Activated CD8-positive, alpha-beta memory T cell treated with anti-CD3 and anti-CD28 coated beads, Interleukin-2, amount 10 ng/mL, durations not matched to agents 7 days and 5 days (primary cell): ENCODE measurements around the gene NTMT1. TPM values are rescaled to one million over a fixed set of nuclear protein-coding genes. Genes with fewer than 3 reads are reported as not detected.

ENCODE experiments used
- ATAC-seq: fragments of 150-1000 bp; cut with Tn5 transposase; one replicate; pipeline ENCODE4 v1.10.0; 2021; ENCODE audit warnings: moderate library complexity
- CTCF ChIA-PET: fragments of 350-600 bp; sonication (Branson Sonifier 250); formaldehyde crosslinking; loops from one replicate; lab custom pipeline; 2021; ENCODE audit warnings: antibody characterized with exemption; lab: Charles Lee
- DNase-seq: peaks from one replicate; pipeline ENCODE4 v3.0.0-alpha.2; 2020
- H3K27ac Mint-ChIP-seq: one replicate; pipeline ENCODE4 v1.8.0; 2021; ENCODE audit warnings: mild to moderate bottlenecking, mixed read lengths
- H3K27me3 Mint-ChIP-seq: one replicate; pipeline ENCODE4 v1.8.0; 2021; ENCODE audit warnings: mixed read lengths
- H3K36me3 Mint-ChIP-seq: one replicate; pipeline ENCODE4 v1.8.0; 2021; ENCODE audit warnings: mild to moderate bottlenecking, mixed read lengths
- H3K4me1 Mint-ChIP-seq: one replicate; pipeline ENCODE4 v1.8.0; 2021; ENCODE audit warnings: mixed read lengths
- H3K4me3 Mint-ChIP-seq: one replicate; pipeline ENCODE4 v1.8.0; 2021; ENCODE audit warnings: mild to moderate bottlenecking, moderate library complexity, mixed read lengths
- H3K9me3 Mint-ChIP-seq: one replicate; pipeline ENCODE4 v1.8.0; 2022; ENCODE audit warnings: low read depth, mixed read lengths
- total RNA-seq, 2 experiments: library from RNA; stranded (reverse); gene quantifications; one replicate each; pipeline ENCODE4 v1.2.3, GENCODE V29; 2021

The NTMT1 gene
- total RNA-seq, 2 experiments from 2014 or later: 37.2 to 46.2 TPM

DNA sequence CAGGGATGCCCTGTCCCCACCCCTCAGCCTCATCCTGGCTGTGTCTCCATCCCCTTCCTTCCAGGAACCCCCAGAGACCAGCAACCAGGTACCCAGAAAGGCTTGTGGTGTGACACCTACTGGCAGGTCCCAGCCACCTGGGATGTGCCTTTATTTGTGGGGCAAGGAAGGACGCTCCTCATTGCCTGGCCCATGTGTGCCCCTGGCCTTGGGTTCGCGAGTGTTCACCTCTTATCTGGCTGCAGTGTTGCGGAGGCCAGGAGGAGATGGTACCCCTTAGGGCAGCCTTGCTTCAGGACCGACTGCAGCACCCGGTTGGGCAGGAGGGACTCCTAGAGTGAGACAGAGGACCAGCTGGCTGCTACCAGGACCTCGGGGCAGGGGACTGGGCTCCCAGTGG, 13.8 kb upstream of the NTMT1 start:
- Mint-ChIP-seq H3K27me3 (peaks cover 4% of the 10 kb centered on the region), H3K4me1 (peaks cover 25% of the 10 kb centered on the region), H3K4me3 (no peak overlapping the region), H3K27ac (no peak overlapping the region), H3K36me3 (no peaks in the 10 kb centered on the region), H3K9me3 (no peaks in the 10 kb centered on the region)
- CTCF ChIA-PET: interaction anchor here (1.1 to 7.0 kb wide), 8 partner anchors 10 to 481 kb away, joined by 3 to 73 read pairs (median 20); partner anchors contain the start of gene NTMT1
- no peak for ATAC-seq
- no peak for DNase-seq

- DNase-seq: no peak
- no peak for ATAC-seq
- Mint-ChIP-seq H3K4me3 (no peak overlapping the region), H3K27ac (no peak overlapping the region), H3K27me3 (peaks cover 8% of the 10 kb centered on the region), H3K36me3 (no peaks in the 10 kb centered on the region), H3K9me3 (no peaks in the 10 kb centered on the region), H3K4me1 (peaks cover 18% of the 10 kb centered on the region)
- CTCF ChIA-PET: interaction anchor here (0.5 to 7.0 kb wide), 7 partner anchors 12 to 483 kb away, joined by 3 to 73 read pairs (median 11); partner anchors contain the start of gene NTMT1
Measured at GRCh38 chr9:129612815-129613519, 13.0 kb upstream of the NTMT1 start.

DNA sequence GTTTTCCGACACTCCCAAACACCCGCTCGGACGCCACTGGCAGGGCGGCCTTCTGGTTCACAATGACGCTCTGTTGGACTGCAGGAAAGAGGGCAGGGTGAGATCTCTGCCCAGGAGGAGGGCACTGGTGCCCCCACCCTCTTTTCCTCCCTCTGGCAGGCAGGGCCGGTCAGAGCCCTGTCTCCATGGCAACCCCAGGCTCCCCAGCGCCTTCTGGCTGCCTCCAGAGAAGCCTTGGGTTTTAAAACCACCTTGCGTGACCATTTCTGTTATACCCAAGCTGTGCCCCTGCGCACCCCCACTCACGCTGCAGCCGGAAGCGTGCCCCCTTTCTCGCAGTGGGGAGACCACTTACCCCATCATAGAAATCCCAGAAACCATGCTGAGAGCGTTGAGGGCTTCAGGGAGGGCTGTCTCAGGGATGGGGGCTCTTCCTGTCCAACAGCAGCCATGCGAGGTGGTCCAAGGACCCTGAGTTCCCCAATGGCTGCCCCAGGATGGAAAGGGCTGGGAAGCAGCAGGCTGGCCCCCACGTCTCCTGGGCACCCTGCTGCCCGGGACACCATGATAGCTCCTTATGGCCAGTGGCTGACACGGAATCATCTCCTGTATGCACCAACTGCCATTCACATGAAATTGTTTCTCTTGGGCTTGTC, 12.3 kb upstream of the NTMT1 start:
- no peak overlapping the region for H3K4me3 Mint-ChIP-seq
- DNase-seq (no peak), ATAC-seq (no peak)
- H3K27me3 Mint-ChIP-seq: peaks cover 11% of the 10 kb centered on the region
- H3K36me3 Mint-ChIP-seq: peaks cover 1% of the 10 kb centered on the region
- H3K9me3 Mint-ChIP-seq: no peaks in the 10 kb centered on the region
- CTCF ChIA-PET: interaction anchor here (0.9 to 7.0 kb wide), 7 partner anchors 12 to 483 kb away, joined by 3 to 73 read pairs (median 11); partner anchors contain the start of gene NTMT1
- no peak overlapping the region for H3K27ac Mint-ChIP-seq
- peaks cover 12% of the 10 kb centered on the region for H3K4me1 Mint-ChIP-seq

DNA sequence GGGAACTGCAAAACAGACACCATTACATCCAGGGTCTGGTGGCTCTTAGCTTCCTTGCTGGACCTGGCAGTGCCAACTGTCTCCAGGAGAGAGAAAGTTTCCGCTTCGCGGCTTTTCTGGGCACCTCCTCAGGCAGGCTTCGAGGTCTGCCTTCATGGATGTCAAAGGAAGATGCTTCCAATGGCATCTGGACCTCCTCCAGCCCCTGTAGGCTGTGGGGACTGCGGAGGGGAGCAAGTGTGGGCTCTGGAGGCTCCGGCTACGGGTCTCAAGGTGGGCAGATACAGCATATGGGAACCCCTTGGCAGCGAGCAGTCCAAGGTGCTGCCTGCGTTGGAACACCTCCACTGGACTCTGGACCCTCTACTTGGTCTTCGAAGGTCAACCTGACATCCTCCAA, 11.0 kb upstream of the NTMT1 start:
- peaks cover 4% of the 10 kb centered on the region for H3K36me3 Mint-ChIP-seq

DNA sequence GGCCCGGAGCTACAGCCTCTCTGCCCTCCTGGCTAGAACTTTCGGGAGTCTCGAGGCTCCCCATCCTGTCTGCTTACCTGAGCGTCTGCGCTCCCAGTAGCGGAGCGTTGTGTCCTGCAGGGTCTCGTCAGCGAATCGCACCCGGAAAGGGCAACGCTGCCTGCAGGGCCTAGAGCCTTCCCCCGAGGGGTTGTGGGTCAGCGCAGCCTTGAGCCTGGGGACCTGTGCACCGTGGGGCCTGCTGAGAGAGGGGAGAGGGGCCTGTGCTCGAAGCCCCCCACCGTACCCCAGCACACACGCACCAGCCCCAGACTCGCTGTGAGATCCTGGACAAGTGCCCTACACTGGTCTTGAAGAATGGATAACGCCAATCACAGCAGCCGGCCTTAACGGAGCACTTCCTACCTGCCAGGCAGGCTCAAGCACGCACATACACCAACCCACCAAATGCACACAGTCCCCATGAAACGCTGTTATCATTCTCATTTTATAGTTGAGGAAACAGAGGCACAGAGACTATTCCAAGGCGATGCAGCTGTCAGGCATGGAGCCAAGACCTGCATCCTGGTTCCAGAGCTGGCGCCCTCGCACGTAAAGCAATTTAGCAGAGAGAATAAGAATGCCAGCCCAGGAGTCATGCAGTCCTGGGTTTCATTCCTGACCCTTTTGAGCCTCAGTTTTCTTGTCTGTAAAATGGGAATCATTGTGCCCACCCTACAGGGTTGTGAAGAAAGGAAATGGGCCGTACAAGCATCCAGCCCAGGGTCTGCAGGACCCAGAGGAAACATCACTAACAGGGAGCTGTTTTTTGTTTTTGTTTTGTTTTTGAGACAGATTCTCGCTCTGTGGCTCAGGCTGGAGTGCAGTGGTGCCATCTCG, 10.3 kb upstream of the NTMT1 start:
- peaks cover 21% of the 10 kb centered on the region for H3K27me3 Mint-ChIP-seq
- DNase-seq (no peak), ATAC-seq (no peak)
- H3K27ac Mint-ChIP-seq: no peak overlapping the region
- CTCF ChIA-PET: interaction anchor here (1.7 to 7.0 kb wide), 4 partner anchors 10 to 484 kb away, joined by 6 to 73 read pairs (median 25); partner anchors contain the start of gene NTMT1
- no peak overlapping the region for H3K4me3 Mint-ChIP-seq
- H3K36me3 Mint-ChIP-seq: peaks cover 4% of the 10 kb centered on the region
- peaks cover 8% of the 10 kb centered on the region for H3K4me1 Mint-ChIP-seq
- no peaks in the 10 kb centered on the region for H3K9me3 Mint-ChIP-seq

More for the DNA sequence above, 11.0 kb upstream of the NTMT1 start:
- H3K27me3 Mint-ChIP-seq: peaks cover 21% of the 10 kb centered on the region
- H3K9me3 Mint-ChIP-seq: no peaks in the 10 kb centered on the region
- CTCF ChIA-PET: interaction anchor here (1.7 to 7.0 kb wide), 5 partner anchors 10 to 483 kb away, joined by 3 to 73 read pairs (median 11); partner anchors contain the start of gene NTMT1
- H3K4me3 Mint-ChIP-seq: no peak overlapping the region
- no peak overlapping the region for H3K27ac Mint-ChIP-seq
- DNase-seq (no peak), ATAC-seq (no peak)
- H3K4me1 Mint-ChIP-seq: peaks cover 9% of the 10 kb centered on the region

DNA sequence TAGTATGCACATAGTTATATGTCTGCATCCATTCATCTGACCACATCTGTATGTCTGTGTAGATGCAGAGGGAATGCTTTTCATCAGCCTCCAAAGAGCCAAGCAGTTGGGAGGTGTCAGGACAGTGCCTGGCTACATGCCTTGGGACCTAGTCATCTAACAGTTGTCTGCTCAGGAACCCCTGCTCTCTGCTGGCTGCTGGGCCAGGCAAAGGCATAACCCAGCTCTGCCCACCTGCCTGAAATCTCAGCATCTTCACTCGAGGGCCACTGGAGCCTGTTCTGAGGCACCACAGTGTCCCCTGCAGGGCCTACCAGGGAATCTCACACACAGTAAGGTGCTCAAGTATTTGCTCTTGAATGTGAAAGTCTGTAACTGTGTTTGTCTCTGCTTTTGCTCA, 8.8 kb upstream of the NTMT1 start:
- Mint-ChIP-seq H3K4me1 (peaks cover 4% of the 10 kb centered on the region), H3K9me3 (no peaks in the 10 kb centered on the region), H3K36me3 (peaks cover 4% of the 10 kb centered on the region), H3K27me3 (peaks cover 34% of the 10 kb centered on the region), H3K4me3 (no peak overlapping the region), H3K27ac (no peak overlapping the region)
- peak; percentile 57 for DNase-seq
- ATAC-seq: no peak
- CTCF ChIA-PET: interaction anchor here (1.4 to 7.0 kb wide), 3 partner anchors 8 to 485 kb away, joined by 3 to 73 read pairs (median 6); partner anchors contain the start of gene NTMT1

DNA sequence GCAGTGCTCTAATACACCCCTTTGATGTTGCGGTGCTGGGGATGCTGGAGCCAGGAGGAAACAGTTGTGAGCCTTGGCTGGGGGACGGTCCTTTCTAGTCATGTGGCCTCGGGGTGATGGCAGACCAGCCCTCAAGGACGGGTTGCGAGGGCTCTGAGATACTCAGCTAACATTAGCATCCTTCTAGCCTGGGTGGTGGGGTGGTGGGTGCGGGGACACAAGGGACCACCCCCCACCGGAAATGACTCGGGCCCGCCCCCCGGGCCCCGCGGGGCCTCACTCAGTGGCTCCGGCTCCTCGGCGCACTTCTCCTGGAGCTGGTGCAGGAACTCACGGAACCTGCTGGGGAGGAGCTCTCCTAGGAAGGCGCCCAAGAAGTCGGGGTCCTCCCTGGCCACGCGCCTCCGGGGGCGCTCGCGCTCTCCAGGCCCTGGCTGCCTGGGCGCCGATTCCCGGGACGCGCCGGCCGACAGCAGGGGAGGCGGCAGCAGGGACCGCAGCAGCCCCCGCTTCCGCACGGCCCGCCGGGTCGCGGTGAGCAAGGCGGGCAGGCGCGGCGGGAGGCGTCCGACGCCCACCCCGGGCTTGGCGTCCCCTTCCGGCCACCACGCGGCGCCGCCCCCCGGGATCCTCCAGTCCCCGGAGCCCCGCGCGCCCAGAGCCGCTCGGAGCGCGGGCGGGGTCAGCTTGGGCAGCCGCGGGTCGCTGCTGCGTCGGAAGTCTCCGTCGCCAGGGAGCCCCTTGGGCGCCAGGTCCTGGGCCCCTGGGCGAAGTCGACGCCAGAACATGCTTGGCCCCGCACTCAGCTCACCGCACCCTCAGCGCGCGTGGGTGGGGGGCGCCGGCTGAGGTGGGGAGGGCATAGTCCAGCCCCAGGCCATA, 5.9 kb upstream of the NTMT1 start:
- CTCF ChIA-PET: interaction anchor here (0.8 to 8.3 kb wide), 7 partner anchors 9 to 484 kb away, joined by 3 to 214 read pairs (median 4); no protein-coding TSS in a partner anchor
- no peak overlapping the region for H3K4me3 Mint-ChIP-seq
- no peak for DNase-seq
- H3K27ac Mint-ChIP-seq: no peak overlapping the region
- H3K9me3 Mint-ChIP-seq: no peaks in the 10 kb centered on the region
- H3K36me3 Mint-ChIP-seq: peaks cover 4% of the 10 kb centered on the region
- peak; percentile 28 for ATAC-seq
- H3K27me3 Mint-ChIP-seq: peaks cover 34% of the 10 kb centered on the region
- H3K4me1 Mint-ChIP-seq: peaks cover 16% of the 10 kb centered on the region

- Mint-ChIP-seq H3K36me3 (peaks cover 4% of the 10 kb centered on the region), H3K27me3 (peaks cover 30% of the 10 kb centered on the region), H3K4me1 (peaks cover 21% of the 10 kb centered on the region), H3K9me3 (no peaks in the 10 kb centered on the region), H3K4me3 (no peak within 1 kb of the TSS), H3K27ac (no peak within 1 kb of the TSS)
- ATAC-seq (no peak), DNase-seq (no peak)
- CTCF ChIA-PET: interaction anchor here (0.9 to 8.3 kb wide), 5 partner anchors 10 to 484 kb away, joined by 3 to 214 read pairs (median 7); no protein-coding TSS in a partner anchor
Measured at GRCh38 chr9:129620669-129621295, 5.2 kb upstream of the NTMT1 start, which contains the start of gene C9orf50. TSS of gene C9orf50 (minus strand) at chr9:129621101. CDS start at chr9:129620574, 527 bp downstream.

DNA sequence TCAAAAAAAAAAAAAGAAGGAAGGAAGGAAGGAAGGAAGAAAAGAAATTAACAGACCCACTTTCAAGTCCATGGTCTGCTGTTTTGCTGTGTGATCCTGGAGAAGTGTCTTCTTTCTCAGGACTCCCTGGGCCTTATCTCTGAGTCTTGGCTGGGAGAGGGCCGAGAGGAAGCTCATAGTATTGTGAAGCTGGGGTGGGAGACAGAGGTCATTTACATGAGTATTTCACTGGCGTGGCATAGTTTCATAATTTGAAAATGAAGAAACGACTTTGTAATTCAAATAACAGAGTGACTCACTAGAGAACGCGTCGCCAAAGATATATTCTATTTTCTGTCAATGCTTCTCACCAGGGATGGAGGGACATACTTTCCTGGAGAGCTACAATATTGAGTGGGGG, 2.6 kb upstream of the NTMT1 start:
- CTCF ChIA-PET: interaction anchor here (0.7 to 8.3 kb wide), 12 partner anchors 9 to 511 kb away, joined by 3 to 214 read pairs (median 12); partner anchors contain the start of gene ASB6
- Mint-ChIP-seq H3K36me3 (peaks cover 11% of the 10 kb centered on the region), H3K4me1 (peaks cover 38% of the 10 kb centered on the region), H3K4me3 (no peak overlapping the region), H3K27ac (no peak overlapping the region), H3K9me3 (no peaks in the 10 kb centered on the region), H3K27me3 (peaks cover 24% of the 10 kb centered on the region)
- no peak for DNase-seq
- no peak for ATAC-seq

GRCh38 chr9:129624168-129624759, 1.7 kb upstream of the NTMT1 start:
- CTCF ChIA-PET: interaction anchor here (0.7 to 8.3 kb wide), 27 partner anchors 10 to 512 kb away, joined by 3 to 214 read pairs (median 5); partner anchors contain the start of genes ASB6 and IER5L
- no peak for ATAC-seq
- peak; percentile 82 for DNase-seq
- Mint-ChIP-seq H3K27ac (peak overlapping the region; percentile 84), H3K27me3 (peaks cover 18% of the 10 kb centered on the region), H3K36me3 (peaks cover 6% of the 10 kb centered on the region), H3K9me3 (no peaks in the 10 kb centered on the region), H3K4me3 (peak overlapping the region; percentile 49), H3K4me1 (peaks cover 43% of the 10 kb centered on the region)

- CTCF ChIA-PET: interaction anchor here (0.6 to 8.3 kb wide), 25 partner anchors 11 to 618 kb away, joined by 3 to 214 read pairs (median 5); partner anchors contain the start of genes ASB6, IER5L and PTPA
- H3K27me3 Mint-ChIP-seq: peaks cover 13% of the 10 kb centered on the region
- H3K36me3 Mint-ChIP-seq: peaks cover 6% of the 10 kb centered on the region
- H3K27ac Mint-ChIP-seq: peak overlapping the region; percentile 84
- ATAC-seq (peak; percentile 18), DNase-seq (peak; percentile 61)
- H3K4me1 Mint-ChIP-seq: peaks cover 50% of the 10 kb centered on the region
- H3K4me3 Mint-ChIP-seq: peak overlapping the region; percentile 80
- H3K9me3 Mint-ChIP-seq: no peaks in the 10 kb centered on the region
Measured at GRCh38 chr9:129624947-129625346, 1.0 kb upstream of the NTMT1 start.
